ENCODE results near the gene OR2V2.
"Not testable (repeated sequence)": the region's sequence is repeated elsewhere in the genome, so short reads cannot be mapped to it uniquely, and the experiment has no call there.

The OR2V2 gene

GRCh38 chr5:181168595-181169118 is 21.3 kb downstream of the OR2V2 start:
- DNase-seq (ENCODE audit: low read depth in 1 of 2, low spot score in 1 of 2), result no peak

- peak in 1 of 2 donors; percentile 36 for DNase-seq (ENCODE audit: low read depth in 1 of 2, low spot score in 1 of 2)
These were observed 22.3 kb downstream of the OR2V2 start for GRCh38 chr5:181169459-181170236.

GRCh38 chr5:181170237-181170825 is 22.9 kb downstream of the OR2V2 start:
- no peak for DNase-seq (ENCODE audit: low read depth in 1 of 2, low spot score in 1 of 2)

GRCh38 chr5:181170996-181171395 is 23.6 kb downstream of the OR2V2 start:
- DNase-seq (ENCODE audit: low read depth in 1 of 2, low spot score in 1 of 2), result no peak

- no peak for DNase-seq (ENCODE audit: low read depth in 1 of 2, low spot score in 1 of 2)
These were observed 24.4 kb downstream of the OR2V2 start for GRCh38 chr5:181171782-181172181.

- peak in 1 of 2 donors; percentile 58 for DNase-seq (ENCODE audit: low read depth in 1 of 2, low spot score in 1 of 2)
These were observed 25.6 kb downstream of the OR2V2 start for GRCh38 chr5:181173027-181173419.

GRCh38 chr5:181173420-181174342 is 26.3 kb downstream of the OR2V2 start:
- DNase-seq (ENCODE audit: low read depth in 1 of 2, low spot score in 1 of 2), result peak in 1 of 2 donors; percentile 30

- DNase-seq (ENCODE audit: low read depth in 1 of 2, low spot score in 1 of 2), result no peak
These were observed 29.0 kb downstream of the OR2V2 start for GRCh38 chr5:181176254-181176952.

GRCh38 chr5:181177559-181177958 is 30.2 kb downstream of the OR2V2 start:
- not testable (repeated sequence) for DNase-seq (ENCODE audit: low read depth in 1 of 2, low spot score in 1 of 2)

- DNase-seq (ENCODE audit: low read depth in 1 of 2, low spot score in 1 of 2), result peak in 1 of 2 donors; percentile 35
These were observed 34.5 kb downstream of the OR2V2 start for GRCh38 chr5:181181650-181182565.

- DNase-seq (ENCODE audit: low read depth in 1 of 2, low spot score in 1 of 2), result no peak
These were observed 35.3 kb downstream of the OR2V2 start for GRCh38 chr5:181182651-181183050.

- DNase-seq (ENCODE audit: low read depth in 1 of 2, low spot score in 1 of 2), result no peak
These were observed 37.4 kb downstream of the OR2V2 start for GRCh38 chr5:181184845-181185216.

GRCh38 chr5:181185560-181185959 is 38.2 kb downstream of the OR2V2 start:
- DNase-seq (ENCODE audit: low read depth in 1 of 2, low spot score in 1 of 2), result no peak

GRCh38 chr5:181186022-181186421 is 38.6 kb downstream of the OR2V2 start:
- DNase-seq (ENCODE audit: low read depth in 1 of 2, low spot score in 1 of 2), result no peak

GRCh38 chr5:181186986-181187499 is 39.7 kb downstream of the OR2V2 start:
- DNase-seq (ENCODE audit: low read depth in 1 of 2, low spot score in 1 of 2), result no peak

GRCh38 chr5:181187500-181188213 is 40.3 kb downstream of the OR2V2 start:
- DNase-seq (ENCODE audit: low read depth in 1 of 2, low spot score in 1 of 2), result no peak

- DNase-seq (ENCODE audit: low read depth in 1 of 2, low spot score in 1 of 2), result peak; percentile 57 to 64
These were observed 41.4 kb downstream of the OR2V2 start for GRCh38 chr5:181188700-181189362.

GRCh38 chr5:181189363-181189961 is 42.1 kb downstream of the OR2V2 start:
- DNase-seq (ENCODE audit: low read depth in 1 of 2, low spot score in 1 of 2), result peak in 1 of 2 donors; percentile 12
